ENCODE results near the gene HCCS.

- no peak for TF ChIP-seq ZFP3 (CRISPR knock-in tag; IDR thresholded peaks at IDR 0.05)
- no peak for TF ChIP-seq ZC3H10 (CRISPR knock-in tag; IDR thresholded peaks at IDR 0.05)
- TF ChIP-seq ZFP30 (CRISPR knock-in tag; IDR thresholded peaks at IDR 0.05): no peak
- TF ChIP-seq OSR1 (CRISPR knock-in tag; IDR thresholded peaks at IDR 0.05): no peak
These were observed 37.3 kb downstream of the HCCS start for GRCh38 chrX:11148401-11148800.
